HCEC 1CT (cell line): Measurements from ENCODE around the gene VIM.
"Not testable (repeated sequence)": the region's sequence is repeated elsewhere in the genome, so short reads cannot be mapped to it uniquely, and the experiment has no call there.

Experiments used
- DNase-seq: peaks from one replicate; pipeline ENCODE4 v3.0.0-alpha.2; 2017

Gene VIM

DNA sequence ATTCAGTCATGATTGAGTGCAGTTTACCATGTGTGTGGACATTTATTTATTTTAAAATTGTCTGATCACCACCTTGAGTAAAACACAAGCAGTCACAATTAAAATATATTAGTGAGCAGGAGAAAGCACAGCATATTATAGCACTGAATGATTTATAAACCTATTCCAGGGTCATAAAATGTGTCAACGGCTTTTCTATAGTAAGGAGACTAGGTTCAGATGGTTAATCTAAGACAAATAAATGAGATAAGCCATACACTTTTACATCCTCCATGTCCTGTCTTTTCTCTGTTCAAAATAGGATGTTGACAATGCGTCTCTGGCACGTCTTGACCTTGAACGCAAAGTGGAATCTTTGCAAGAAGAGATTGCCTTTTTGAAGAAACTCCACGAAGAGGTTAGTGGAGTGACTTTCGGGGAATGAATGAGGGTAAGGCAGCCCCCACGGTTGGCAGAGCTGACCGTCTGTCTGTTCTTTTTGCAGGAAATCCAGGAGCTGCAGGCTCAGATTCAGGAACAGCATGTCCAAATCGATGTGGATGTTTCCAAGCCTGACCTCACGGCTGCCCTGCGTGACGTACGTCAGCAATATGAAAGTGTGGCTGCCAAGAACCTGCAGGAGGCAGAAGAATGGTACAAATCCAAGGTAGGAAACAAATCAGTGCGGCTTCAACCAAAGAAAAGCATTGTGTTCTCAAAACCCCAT lies 5.4 kb downstream of the VIM start:
- peak; percentile 42 for DNase-seq

DNA sequence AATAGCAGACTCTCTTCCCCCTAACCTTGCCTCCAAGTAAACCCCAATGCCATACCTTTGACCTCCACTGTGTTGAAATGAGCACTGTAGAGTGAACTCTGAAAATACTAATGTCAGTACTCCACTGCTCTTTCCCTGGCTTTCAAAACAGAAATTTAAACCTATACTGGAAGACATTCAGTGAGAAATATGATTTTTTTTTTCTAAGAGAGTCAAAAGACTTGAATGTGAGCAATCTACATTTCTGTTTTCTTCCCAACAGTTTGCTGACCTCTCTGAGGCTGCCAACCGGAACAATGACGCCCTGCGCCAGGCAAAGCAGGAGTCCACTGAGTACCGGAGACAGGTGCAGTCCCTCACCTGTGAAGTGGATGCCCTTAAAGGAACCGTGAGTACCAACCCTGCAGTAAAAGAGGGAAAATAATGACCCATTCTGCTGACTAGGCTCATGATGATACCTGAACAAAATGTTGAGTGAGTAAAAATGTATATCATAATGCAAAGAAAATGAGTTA lies 6.4 kb downstream of the VIM start:
- DNase-seq, result peak; percentile 16

DNA sequence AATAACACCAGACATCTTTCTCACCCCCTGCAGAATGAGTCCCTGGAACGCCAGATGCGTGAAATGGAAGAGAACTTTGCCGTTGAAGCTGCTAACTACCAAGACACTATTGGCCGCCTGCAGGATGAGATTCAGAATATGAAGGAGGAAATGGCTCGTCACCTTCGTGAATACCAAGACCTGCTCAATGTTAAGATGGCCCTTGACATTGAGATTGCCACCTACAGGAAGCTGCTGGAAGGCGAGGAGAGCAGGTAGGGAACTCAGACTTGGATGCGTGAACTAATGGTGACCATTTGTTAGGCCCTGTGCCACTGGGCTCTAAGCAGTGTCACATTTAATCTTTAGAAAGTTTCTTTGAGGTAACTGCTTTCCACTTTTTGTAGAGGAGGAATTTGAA lies 7.1 kb downstream of the VIM start:
- DNase-seq, result peak; percentile 26

DNA sequence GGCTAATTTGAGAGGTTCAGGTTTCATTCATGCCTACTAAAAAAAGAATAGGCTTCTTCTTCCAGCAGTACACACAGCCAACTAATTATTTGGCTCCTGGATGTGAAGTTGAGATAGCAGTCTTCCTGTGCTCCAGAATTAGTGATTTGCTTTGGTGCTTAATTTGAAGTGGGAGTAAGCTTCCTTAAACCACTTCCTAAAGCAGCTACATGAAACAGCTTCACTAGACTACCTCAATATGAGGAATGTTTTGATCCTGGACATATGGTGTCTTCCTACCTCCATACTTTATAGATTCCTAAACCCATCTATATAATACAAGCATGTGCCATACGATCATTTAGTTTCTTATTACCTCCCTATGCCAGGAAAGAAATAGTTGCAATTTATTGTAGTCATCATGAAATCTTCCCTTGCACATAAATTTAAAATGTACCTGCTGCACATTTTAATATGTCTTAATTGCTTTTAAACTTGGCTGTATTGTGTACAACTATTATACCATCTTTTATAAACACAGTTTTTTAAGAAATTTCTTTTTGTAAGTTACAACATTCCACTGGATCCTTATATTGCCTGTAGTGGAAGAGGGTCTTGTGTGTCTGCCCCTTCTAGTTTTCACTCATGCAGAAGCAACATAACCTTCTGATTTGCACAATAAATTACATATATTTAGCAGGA lies 8.6 kb downstream of the VIM start:
- no peak for DNase-seq

DNA sequence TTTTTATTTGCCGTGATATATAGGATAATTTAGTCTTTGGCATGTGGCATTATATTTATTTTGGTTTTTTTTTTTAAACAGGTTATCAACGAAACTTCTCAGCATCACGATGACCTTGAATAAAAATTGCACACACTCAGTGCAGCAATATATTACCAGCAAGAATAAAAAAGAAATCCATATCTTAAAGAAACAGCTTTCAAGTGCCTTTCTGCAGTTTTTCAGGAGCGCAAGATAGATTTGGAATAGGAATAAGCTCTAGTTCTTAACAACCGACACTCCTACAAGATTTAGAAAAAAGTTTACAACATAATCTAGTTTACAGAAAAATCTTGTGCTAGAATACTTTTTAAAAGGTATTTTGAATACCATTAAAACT lies 9.1 kb downstream of the VIM start:
- DNase-seq, result no peak

DNA sequence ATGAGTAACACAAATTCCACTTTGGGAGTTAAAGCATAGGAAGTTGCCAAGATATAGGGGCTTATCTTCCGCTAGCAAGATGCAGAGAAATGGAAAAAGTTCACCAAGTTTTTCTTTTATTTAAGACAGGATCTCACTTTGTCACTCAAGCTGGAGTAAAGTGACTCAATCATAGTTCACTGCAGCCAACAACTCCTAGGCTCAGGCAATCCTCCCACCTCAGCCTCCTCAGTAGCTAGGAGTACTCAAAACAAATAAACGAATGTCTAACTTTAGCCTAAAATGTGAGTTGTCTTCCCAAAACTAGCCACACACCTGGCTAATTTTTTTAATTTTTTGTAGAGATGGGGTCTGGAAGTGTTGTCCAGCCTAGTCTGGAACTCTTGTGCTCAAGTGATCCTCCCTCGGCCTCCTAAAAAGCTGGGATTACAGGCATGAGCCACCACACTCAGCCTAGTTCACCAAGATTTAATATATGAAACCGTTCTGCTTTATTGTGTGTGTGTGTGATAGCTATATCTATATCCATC lies 9.9 kb downstream of the VIM start:
- DNase-seq, result peak; percentile 51

DNA sequence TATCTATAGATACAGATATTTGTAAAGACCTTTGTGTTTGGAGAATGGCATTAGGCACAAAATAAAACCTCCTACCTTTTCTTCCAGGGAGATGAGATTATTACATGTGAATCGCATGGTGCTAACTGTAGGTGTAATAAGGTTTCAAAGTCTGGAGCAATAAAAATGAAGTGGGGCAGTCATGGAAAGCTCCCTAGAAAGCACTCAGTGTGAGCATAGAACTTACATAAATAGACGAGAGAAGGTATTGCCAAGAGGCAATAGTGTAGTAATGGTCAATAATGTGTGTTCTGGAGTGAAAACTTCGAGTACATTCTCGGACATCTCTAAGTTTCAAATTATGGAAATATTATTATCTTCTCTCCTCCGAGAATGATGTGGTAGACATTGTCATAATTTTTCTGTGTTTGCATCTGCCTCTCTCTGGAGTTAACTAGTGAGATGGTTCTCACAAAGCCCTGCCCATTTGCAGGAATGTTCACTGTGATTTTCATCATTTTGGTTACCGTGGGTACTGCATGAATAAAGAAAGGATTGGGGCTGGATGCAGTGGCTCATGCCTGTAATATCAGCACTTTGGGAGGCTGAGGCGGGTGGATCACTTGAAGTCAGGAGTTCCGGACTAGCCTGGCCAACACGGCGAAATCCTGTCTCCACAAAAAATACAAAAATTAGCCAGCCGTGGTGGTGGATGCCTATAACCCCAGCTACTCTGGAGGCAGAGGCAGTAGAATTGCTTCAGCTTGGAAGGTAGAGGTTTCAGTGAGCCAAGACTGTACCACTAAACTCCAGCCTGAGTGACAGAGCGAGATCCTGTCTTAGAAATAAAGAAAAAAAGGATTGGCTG lies 10.6 kb downstream of the VIM start:
- DNase-seq, result peak; percentile 80

DNA sequence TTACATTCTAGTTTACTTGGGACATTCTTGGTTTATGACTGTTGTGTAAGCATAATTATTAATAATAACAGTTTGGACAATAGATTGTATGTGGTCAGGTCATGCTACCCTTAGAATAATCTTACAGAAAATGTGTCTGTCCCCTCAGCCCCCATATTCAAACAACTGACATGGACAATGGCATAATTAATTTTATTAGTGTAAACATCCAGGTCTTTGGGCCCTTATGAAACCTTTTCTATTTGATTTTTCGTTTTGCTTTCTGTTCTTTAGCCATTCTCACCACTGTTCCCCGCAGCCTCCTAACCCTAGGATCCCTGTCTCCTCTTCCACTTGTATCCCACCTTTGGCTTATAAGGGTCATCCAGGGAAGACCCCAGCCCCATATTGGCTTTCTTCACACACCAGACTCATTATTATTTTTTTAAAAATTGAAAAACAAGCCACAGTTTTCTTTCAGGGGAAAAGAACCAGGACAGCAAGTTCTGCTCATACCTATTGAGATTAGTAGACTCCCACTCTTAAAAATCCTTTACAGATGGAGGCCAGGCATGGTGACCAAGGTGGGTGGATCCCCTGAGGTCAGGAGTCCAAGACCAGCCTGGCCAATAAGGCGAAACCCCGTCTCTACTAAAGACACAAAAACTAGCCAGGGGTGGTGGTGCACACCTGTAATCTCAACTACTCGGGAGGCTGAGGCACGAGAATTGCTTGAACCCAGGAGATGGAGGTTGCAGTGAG lies 11.5 kb downstream of the VIM start:
- no peak for DNase-seq

DNA sequence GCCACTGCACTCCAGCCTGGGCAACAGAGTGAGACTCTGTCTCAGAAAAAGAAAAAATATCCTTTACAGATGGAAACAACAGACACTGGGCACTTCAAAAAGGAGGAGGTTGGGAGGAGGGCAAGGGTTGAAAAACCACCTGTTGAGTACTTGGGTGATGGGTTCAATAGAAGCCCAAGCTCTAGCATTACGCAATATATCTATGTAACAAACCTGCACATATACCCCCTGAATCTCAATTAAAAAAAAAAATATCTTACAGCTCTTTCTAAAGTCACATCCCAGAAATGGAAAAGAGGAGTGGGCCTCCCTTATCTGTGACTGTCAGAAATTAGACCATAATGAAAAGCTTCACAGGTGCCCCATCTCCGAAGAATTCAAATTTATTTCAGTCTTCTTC lies 12.1 kb downstream of the VIM start:
- no peak for DNase-seq

DNA sequence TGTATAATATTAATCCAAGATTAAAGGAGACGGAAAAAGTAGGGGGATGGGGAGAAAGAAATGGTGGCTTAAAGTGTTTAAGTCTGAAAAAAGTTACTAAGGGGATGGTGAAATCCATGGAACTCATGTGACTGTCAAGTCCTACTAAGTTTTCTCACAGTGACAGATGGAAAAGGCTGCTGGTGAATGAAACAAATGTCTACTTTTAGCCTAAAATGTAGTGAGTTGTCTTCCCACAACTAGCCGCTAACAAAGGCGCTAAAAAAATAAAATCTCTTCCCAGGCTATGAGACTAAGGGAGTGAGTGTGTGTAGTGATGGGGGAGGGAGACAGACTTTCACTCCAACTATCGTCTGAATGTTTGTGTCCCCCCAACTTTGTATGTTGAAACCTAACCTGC lies 12.6 kb downstream of the VIM start:
- no peak for DNase-seq

DNA sequence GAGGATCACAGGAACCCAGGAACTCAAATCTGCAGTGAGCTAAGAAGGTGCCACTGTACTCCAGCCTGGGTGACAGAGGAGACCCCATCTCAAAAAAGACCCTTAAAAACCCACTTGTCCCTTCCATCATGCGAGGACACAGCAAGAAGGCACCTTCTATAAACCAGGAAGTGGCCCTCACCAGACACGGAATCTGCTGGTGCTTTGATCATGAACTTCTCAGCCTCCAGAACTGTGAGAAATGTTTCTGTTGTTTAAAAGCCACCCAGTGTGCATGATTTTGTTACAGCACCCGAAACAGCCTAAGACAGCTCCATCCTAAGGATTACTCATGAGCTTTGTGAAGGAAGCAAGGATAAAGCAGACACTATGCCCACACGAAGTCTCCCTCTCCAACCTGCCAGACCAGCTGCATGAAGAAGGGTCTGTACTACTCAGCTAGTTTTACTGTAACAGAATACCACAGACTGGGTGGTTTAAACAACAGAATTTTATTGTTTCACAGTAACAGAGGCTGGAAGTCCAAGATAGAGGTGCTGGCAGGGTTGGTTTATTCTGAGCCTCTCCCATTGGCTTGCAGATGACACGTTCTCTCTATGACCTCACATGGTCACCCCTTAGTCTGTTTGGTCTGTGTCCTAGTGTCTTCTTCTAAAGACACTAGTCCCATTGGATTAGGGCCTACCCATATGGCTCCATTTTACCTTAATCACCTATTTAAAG lies 13.7 kb downstream of the VIM start:
- no peak for DNase-seq

DNA sequence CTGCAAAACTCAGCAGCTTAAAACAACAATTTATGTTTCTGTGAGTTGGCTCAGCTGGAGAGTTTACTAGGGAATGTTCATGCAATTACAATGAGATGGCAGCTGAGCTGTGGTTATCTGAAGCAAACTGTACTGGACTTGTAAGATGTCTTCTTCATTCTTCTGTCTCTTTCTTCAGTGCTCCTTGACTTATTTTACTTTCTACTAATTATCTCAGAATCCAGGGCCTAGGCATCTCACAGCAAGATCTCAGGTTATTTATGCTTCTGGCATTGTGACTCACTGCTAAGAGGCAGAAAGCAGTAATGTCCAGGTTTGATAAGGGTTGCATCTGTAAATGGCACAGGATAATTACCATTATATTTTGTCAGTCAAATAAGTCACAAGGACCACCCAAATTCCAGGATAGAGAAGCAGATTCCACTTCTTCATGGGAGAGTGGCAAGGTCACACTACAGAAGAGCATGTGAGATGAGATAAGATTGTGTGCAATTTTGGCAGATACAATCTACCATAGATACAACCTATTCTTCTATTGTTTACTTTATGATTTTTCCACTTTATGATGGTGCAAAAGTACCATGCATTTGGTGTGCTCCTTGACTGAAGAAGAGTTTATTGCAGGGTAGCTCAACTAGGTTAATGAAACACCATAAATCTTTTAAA lies 16.8 kb downstream of the VIM start:
- DNase-seq, result no peak

DNA sequence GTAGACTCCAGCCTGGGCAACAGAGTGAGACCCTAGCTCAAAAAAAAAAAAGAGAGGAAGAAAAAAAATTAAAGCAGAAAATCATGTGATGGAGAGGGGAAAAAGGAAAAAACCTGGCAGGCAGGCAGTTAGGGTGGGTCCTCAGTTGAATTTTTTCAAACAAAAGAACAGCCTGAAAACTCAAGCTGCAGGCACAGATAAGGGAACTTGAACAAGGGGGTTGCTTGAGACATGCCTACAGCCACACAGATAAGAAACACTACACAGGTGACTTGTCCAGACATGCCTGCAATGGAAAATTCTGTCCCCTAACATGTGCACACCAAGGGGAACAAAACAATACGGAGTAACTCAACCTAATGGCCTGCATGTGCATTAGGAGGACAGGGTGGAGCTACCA lies 19.2 kb downstream of the VIM start:
- DNase-seq, result no peak

DNA sequence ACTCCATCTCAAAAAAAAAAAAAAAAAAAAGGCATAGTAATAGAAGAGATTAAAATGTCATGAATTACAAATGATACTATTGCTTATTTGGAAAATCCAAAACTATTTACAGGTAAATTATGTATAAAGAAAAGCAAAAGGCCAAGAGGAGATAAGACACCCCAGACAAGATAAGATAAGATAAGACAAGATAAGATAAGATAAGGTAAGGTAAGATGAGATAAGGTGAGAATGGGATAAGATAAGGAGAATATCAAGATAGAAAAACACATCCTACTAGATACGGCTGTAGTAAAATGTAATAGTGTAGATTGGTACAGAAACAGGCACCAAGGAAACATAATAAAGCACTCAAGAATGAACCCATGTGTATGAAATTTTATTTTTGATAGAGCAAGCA lies 20.9 kb downstream of the VIM start:
- DNase-seq, result no peak

DNA sequence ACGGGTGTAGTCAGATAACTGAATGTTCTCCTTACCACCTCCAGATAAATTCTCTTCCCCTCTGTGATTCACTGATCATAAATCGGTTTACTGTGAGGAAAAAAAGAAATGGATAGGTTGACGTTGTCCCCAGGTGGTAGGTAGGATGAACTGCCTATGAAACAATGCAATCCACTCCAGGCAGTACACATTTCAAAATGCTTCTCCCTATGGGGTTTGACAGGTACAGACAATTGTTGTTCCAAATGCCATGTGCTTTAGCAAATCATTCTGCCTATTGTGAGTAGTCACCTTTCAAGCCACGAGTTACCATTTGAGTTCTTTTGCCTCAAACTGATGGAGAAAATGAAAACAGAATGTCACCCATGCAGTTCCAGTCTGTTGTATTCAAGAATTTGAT lies 21.8 kb downstream of the VIM start:
- DNase-seq, result peak; percentile 47

DNA sequence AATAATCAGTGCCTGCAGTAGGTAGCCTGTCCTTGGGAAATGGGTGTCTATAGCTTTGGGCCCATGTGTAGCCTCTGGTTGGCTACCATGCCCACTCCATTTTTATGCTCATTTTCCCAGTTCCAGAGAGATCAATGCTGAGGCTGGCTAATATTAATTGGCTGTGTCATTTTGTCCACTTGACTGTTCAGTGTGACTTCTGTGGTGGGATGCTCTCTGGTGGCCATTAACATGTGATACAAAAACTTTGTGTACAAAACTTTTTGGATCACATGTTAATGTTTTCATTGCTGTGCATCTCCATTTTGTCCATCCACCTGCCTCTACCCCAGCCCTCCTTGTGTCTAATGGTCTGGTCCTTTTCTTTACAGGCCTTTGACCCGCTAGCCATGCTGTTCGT lies 22.7 kb downstream of the VIM start:
- peak; percentile 23 for DNase-seq

DNA sequence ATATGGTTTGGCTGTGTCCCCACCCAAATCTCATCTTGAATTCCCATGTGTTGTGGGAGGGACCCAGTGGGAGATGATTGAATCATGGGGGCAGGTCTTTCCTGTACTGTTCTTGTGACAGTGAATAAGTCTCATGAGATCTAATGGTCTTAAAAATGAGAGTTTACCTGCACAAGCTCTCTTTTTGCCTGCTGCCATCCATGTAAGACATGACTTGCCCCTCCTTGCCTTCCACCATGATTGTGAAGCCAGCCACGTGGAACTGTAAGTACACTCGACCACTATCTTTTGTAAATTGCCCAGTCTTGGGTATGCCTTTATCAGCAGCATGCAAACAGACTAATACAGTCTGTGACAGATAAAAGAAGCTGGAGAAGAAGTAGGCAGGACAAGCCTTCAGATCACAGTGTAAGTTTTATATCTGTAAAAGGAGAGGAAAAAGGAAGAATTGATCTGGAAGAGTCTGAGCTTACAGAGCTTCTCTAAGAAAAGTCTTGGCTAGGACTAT lies 26.6 kb downstream of the VIM start:
- DNase-seq, result not testable (repeated sequence)

DNA sequence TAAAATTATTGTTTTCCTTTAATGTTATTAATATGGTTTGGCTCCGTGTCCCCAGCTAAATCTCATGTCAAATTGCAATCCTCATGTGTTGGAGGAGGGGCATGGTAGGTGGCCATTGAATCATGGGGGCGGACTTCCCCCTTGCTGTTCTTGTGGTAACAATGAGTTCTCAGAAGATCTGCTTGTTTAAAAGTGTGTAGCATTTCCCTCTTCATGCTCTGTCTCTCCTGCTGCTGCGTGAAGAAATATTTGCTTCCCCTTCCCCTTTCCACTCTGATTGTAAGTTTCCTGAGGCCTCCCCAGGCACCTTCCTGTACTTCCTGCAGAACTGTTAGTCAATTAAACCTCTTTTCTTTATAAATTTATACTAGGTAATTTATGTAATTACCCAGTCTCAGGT lies 27.5 kb downstream of the VIM start:
- no peak for DNase-seq

DNA sequence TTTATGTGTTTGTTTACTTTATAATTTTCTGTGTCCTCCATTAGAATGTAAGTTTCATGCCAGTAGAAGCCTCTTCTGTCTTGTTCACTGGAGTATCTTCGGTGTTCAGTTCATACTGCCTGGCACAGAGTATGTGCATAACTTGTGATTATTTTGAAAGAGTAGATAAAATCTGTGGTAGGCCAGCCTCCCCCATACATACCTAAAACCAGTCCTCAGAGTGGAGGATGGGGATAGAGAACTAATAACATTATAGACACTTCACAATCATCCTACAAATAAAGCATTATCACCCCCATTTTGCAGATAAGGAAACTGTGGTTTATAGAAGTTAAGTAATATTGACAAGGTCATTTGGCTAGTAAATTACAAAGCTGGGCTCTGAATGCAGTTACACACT lies 28.0 kb downstream of the VIM start:
- DNase-seq, result no peak

DNA sequence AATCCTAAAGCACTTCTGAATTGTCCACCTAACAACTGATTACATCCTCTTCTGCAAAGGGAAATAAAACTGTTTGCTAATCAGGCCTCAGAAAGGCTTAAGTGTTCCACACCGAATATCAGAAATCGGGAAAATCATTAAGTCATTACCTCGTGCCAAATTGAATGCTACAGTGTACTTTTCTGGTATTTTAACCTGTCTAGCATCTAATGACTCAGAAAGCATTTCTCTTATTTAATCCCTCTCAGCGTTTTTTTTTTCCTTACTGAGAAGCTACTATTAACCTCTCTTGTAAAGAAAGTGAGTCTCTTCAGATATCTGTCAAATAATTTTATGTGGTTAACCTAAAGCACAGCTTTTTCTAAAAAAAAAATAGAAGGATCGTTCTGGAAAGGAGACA lies 28.6 kb downstream of the VIM start:
- no peak for DNase-seq
